CD8-positive, alpha-beta memory T cell (primary cell): ENCODE measurements around the gene SLC1A5. TPM values are rescaled to one million over a fixed set of nuclear protein-coding genes. Genes with fewer than 3 reads are reported as not detected.
"Not testable (repeated sequence)": the region's sequence is repeated elsewhere in the genome, so short reads cannot be mapped to it uniquely, and the experiment has no call there.

Source experiments
- CTCF ChIA-PET: fragments of 350-600 bp; sonication (Branson Sonifier 250); formaldehyde crosslinking; loops from one replicate; lab custom pipeline; 2021; ENCODE audit warnings: antibody characterized with exemption; lab: Charles Lee
- POLR2A ChIA-PET: fragments of 350-600 bp; sonication (Branson Sonifier 250); formaldehyde crosslinking; loops from one replicate; lab custom pipeline; 2021; ENCODE audit warnings: antibody characterized with exemption; lab: Charles Lee
- DNase-seq, 5 donors: peaks; one replicate each; pipeline versions ENCODE4 v3.0.0 to v3.0.0-alpha.2; 2020 to 2022; ENCODE audit warnings: mixed read lengths in 1 of 5
- H3K27ac ChIP-seq: one replicate; pipeline ENCODE4 v1.7.0; 2013; ENCODE audit warnings: low read depth, mild to moderate bottlenecking, low read length, moderate library complexity
- H3K27me3 ChIP-seq: 2 replicates; pipeline ENCODE4 v1.7.0; 2013; ENCODE audit warnings: low read length, mild to moderate bottlenecking; ENCODE audit not compliant: insufficient read depth, poor library complexity, severe bottlenecking
- H3K36me3 ChIP-seq: 2 replicates; pipeline ENCODE4 v1.7.0; 2013; ENCODE audit warnings: mild to moderate bottlenecking, low read length, moderate library complexity; ENCODE audit not compliant: insufficient read depth
- H3K4me1 ChIP-seq: 2 replicates; pipeline ENCODE4 v1.7.0; 2013; ENCODE audit warnings: mild to moderate bottlenecking, low read length, moderate library complexity; ENCODE audit not compliant: insufficient read depth
- H3K4me3 ChIP-seq: 2 replicates; pipeline ENCODE4 v1.7.0; 2013; ENCODE audit warnings: mild to moderate bottlenecking, low read length
- H3K9me3 ChIP-seq: 2 replicates; pipeline ENCODE4 v1.7.0; 2013; ENCODE audit warnings: mild to moderate bottlenecking, low read length
- H3K27ac Mint-ChIP-seq, 8 donors: one replicate each; pipeline ENCODE4 v1.8.0; 2020 to 2021; ENCODE audit warnings: mixed read lengths in 8 of 8, mild to moderate bottlenecking in 6 of 8, inconsistent platforms in 3 of 8, moderate library complexity in 3 of 8
- H3K27me3 Mint-ChIP-seq, 2 donors: one replicate each; pipeline ENCODE4 v1.8.0; 2020 to 2021; ENCODE audit warnings: mixed read lengths in 2 of 2, mild to moderate bottlenecking in 1 of 2, moderate library complexity in 1 of 2
- H3K36me3 Mint-ChIP-seq, 3 donors: one replicate each; pipeline ENCODE4 v1.8.0; 2020 to 2021; ENCODE audit warnings: mixed read lengths in 3 of 3, inconsistent platforms in 1 of 3, mild to moderate bottlenecking in 1 of 3
- H3K4me1 Mint-ChIP-seq, 3 donors: one replicate each; pipeline ENCODE4 v1.8.0; 2020 to 2021; ENCODE audit warnings: mixed read lengths in 3 of 3, inconsistent platforms in 1 of 3, mild to moderate bottlenecking in 1 of 3
- H3K4me3 Mint-ChIP-seq, 7 donors: one replicate each; pipeline ENCODE4 v1.8.0; 2020 to 2021; ENCODE audit warnings: mixed read lengths in 7 of 7, mild to moderate bottlenecking in 6 of 7, moderate library complexity in 4 of 7, inconsistent platforms in 2 of 7
- H3K9me3 Mint-ChIP-seq, 5 donors: one replicate each; pipeline ENCODE4 v1.8.0; 2020 to 2022; ENCODE audit warnings: mixed read lengths in 5 of 5, mild to moderate bottlenecking in 3 of 5, moderate library complexity in 2 of 5, inconsistent platforms in 1 of 5
- polyA plus RNA-seq: library from polyadenylated mRNA; unstranded; fragments of 300-500 nt; fragmentation: Illumina TruSeq; gene quantifications from one replicate; pipeline ENCODE4 v1.2.3, GENCODE V29; 2021
- total RNA-seq, 2 experiments: library from RNA; stranded (reverse); gene quantifications; one replicate each; pipeline ENCODE4 v1.2.3, GENCODE V29; 2021

The SLC1A5 gene
- total and polyA plus RNA-seq, 3 experiments from 2014 or later = 19.1 to 380 (median 377) TPM

DNA sequence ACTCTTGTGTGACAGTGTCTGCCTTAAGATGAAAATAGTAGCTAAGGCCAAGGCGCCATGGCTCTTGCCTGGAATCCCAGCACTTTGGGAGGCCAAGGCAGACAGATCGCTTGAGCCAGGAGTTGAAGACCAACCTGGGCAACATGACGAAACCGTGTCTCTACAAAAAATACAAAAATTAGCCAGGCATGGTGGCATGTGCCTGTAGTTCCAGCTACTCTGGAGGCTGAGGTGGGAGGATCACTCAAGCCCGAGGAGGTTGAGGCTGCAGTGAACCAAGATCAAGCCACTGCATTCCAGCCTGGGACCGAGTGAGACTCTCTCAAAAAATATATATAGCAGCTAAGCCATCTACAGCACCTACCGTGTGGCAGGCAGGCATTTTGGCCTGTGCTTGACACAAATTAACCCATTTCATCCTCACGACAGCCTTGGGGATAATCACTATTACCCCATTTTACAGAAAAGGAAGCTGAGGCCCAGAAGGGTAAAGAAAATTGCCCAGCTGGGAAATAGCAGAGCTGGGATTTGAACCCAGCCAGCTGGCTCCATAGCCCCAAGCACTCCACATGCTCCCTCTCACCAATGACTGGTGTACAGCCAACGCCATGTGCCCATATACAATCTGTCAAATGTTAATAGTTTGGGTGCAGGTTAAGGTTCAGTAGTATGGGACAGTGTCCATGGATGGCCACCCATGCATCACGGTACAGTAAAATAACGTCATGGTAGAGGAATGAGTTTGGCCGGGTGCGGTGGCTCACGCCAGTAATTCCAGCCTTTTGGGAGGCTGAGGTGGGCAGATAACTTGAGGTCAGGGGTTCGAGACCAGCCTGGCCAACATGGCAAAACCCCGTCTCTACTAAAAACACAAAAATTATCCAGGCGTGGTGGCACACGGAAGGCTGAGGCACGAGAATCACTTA lies 3.1 kb downstream of the SLC1A5 start:
- Histone ChIP-seq H3K4me3 (peak overlapping the region; percentile 88), H3K27ac (peak overlapping the region; percentile 92), H3K36me3 (peaks cover 5% of the 10 kb centered on the region), H3K4me1 (peaks cover 45% of the 10 kb centered on the region), H3K27me3 (no peaks in the 10 kb centered on the region), H3K9me3 (no peaks in the 10 kb centered on the region)
- ChIA-PET CTCF (interaction anchor here (0.7 to 4.4 kb wide), 8 partner anchors 13 to 55 kb away, joined by 3 to 16 read pairs (median 8); no protein-coding TSS in a partner anchor), POLR2A (interaction anchor here (0.8 to 1.4 kb wide), 3 partner anchors 17 to 185 kb away, joined by 3 to 6 read pairs (median 4); no protein-coding TSS in a partner anchor)
- Mint-ChIP-seq H3K4me1 (peaks cover 53 to 61% (median 61%) of the 10 kb centered on the region in 3 donors), H3K36me3 (peaks cover 0 to 29% (median 5%) of the 10 kb centered on the region in 3 donors), H3K27me3 (no peaks in the 10 kb centered on the region), H3K9me3 (no peaks in the 10 kb centered on the region), H3K4me3 (peak overlapping the region; percentile 87 to 97 (median 92)), H3K27ac (peak overlapping the region; percentile 95 to 100 (median 96))
- no peak for DNase-seq

DNA sequence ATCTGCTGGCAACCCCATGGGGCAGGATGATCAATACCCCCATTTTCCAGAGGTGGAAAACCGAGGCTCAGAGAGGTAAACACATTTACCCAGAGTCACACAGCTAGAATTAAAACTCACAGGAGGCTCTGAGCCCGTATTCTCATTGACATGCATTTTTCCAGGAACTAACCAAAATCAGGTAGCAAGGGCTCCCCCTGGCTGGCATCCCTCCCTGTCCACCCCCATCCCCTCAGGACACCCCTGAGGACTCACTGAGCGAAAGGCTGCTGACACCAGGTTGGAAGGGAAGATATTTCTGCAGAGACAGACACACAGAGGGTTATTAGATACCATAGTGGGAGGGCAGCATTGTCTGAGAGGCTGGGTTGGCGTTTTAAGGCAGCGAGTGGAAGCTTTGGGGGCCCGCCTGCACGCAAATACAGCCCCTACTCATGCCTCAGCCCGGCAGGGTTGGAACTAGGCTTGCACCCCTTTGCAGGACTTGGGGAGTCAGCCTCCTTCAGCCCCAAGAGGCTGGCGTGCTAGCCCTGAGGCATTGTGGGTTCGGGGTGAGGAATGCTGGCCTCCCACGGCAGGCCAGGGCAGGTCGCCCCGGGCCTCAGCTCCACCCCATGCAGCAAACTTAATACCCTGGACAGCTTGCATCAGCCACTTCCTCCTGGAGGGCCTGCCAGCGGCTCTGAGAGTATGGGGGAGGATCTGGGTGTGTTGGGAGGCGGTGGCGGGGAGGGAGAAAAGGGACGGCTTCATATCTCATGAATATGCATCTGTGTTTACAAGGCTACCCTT lies 3.9 kb downstream of the SLC1A5 start:
- no peaks in the 10 kb centered on the region for H3K27me3 ChIP-seq
- Mint-ChIP-seq H3K9me3 (no peaks in the 10 kb centered on the region), H3K27ac (peak overlapping the region; percentile 95 to 100 (median 96)), H3K4me1 (peaks cover 53 to 60% (median 59%) of the 10 kb centered on the region in 3 donors), H3K27me3 (no peaks in the 10 kb centered on the region), H3K4me3 (peak overlapping the region; percentile 87 to 97 (median 92)), H3K36me3 (peaks cover 0 to 30% (median 5%) of the 10 kb centered on the region in 3 donors)
- peak overlapping the region; percentile 92 for H3K27ac ChIP-seq
- peaks cover 45% of the 10 kb centered on the region for H3K4me1 ChIP-seq
- no peaks in the 10 kb centered on the region for H3K9me3 ChIP-seq
- ChIA-PET POLR2A (interaction anchor here (0.8 to 1.4 kb wide), 3 partner anchors 16 to 184 kb away, joined by 3 to 6 read pairs (median 4); no protein-coding TSS in a partner anchor), CTCF (interaction anchor here (0.7 to 4.4 kb wide), 6 partner anchors 12 to 56 kb away, joined by 3 to 16 read pairs (median 8); no protein-coding TSS in a partner anchor)
- peak in 2 of 5 donors; percentile 24 to 66 for DNase-seq
- H3K4me3 ChIP-seq = peak overlapping the region; percentile 88
- peaks cover 5% of the 10 kb centered on the region for H3K36me3 ChIP-seq

DNA sequence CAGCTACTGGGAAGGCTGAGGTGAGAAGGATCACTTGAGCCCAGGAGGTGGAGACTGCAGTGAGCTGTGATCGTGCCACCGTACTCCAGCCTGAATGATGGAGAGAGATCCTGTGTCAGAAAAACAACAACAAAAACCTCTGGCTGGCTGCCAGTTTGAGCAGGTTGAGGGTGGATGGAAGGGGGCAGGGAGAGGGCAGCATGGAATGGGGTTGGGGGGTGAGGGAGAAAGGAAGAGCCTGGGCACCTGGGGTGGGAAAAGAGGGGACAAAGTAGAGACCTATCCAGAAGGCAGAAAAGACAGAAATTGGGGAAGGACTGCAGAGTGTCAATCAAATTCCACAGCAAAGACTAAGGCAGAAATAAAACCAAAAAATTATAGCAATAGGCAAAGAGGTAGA lies 4.7 kb downstream of the SLC1A5 start:
- peaks cover 38% of the 10 kb centered on the region for H3K4me1 ChIP-seq
- ChIA-PET POLR2A (no interaction called here), CTCF (interaction anchor here (1.9 to 4.4 kb wide), 4 partner anchors 17 to 57 kb away, joined by 7 to 16 read pairs (median 9); no protein-coding TSS in a partner anchor)
- Mint-ChIP-seq H3K36me3 (peaks cover 0 to 36% (median 5%) of the 10 kb centered on the region in 3 donors), H3K27ac (peak overlapping the region; percentile 74 to 97 (median 96)), H3K4me3 (peak overlapping the region; percentile 34 to 93 (median 92)), H3K27me3 (no peaks in the 10 kb centered on the region), H3K4me1 (peaks cover 47 to 55% (median 52%) of the 10 kb centered on the region in 3 donors), H3K9me3 (no peaks in the 10 kb centered on the region)
- no peaks in the 10 kb centered on the region for H3K27me3 ChIP-seq
- DNase-seq = no peak
- peak overlapping the region; percentile 92 for H3K27ac ChIP-seq
- peaks cover 5% of the 10 kb centered on the region for H3K36me3 ChIP-seq
- no peaks in the 10 kb centered on the region for H3K9me3 ChIP-seq
- H3K4me3 ChIP-seq = no peak overlapping the region

DNA sequence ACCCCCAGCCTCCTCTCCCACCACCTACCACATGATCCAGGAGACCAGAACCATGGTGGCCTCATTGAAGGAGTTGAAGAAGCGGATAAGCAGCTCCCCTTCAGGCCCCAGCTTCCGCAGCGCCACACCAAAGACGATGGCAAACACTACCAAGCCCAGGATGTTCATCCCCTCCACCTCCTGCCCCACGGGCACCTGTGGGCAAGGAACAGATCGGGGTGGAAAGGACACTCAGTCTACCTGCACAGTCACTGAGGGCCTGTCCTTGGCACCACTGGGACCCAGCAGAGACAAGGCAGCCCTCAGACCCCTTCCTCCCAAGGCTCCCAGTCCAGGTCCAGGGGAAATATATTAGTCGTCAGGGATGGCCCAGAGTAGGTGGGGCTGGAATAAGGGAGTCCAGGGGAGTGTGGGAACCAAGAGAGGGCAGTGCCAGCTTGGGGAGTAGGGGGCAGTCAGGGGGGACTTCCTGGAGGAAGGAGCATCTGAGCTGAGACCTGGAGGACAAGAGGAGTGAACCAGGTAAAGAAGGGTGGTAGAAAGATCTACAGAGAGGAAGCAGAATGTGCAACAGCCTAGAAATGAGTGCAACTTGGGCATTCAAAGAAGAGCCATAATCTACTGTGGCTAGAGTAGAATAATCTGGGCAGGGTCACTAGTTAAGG lies 5.9 kb downstream of the SLC1A5 start:
- no peaks in the 10 kb centered on the region for H3K27me3 Mint-ChIP-seq
- H3K4me3 Mint-ChIP-seq = peak overlapping the region in 3 of 7 donors; percentile 6 to 41 (median 20)
- no peaks in the 10 kb centered on the region for H3K9me3 Mint-ChIP-seq
- Histone ChIP-seq H3K4me3 (no peak overlapping the region), H3K27me3 (no peaks in the 10 kb centered on the region), H3K36me3 (peaks cover 5% of the 10 kb centered on the region), H3K9me3 (no peaks in the 10 kb centered on the region), H3K4me1 (peaks cover 37% of the 10 kb centered on the region), H3K27ac (peak overlapping the region; percentile 12)
- no peak for DNase-seq
- CTCF ChIA-PET = no interaction called here
- H3K4me1 Mint-ChIP-seq = peaks cover 47 to 53% (median 48%) of the 10 kb centered on the region in 3 donors
- peak overlapping the region in 7 of 8 donors; percentile 57 to 97 (median 75) for H3K27ac Mint-ChIP-seq
- POLR2A ChIA-PET = no interaction called here
- H3K36me3 Mint-ChIP-seq = peaks cover 0 to 44% (median 5%) of the 10 kb centered on the region in 3 donors

DNA sequence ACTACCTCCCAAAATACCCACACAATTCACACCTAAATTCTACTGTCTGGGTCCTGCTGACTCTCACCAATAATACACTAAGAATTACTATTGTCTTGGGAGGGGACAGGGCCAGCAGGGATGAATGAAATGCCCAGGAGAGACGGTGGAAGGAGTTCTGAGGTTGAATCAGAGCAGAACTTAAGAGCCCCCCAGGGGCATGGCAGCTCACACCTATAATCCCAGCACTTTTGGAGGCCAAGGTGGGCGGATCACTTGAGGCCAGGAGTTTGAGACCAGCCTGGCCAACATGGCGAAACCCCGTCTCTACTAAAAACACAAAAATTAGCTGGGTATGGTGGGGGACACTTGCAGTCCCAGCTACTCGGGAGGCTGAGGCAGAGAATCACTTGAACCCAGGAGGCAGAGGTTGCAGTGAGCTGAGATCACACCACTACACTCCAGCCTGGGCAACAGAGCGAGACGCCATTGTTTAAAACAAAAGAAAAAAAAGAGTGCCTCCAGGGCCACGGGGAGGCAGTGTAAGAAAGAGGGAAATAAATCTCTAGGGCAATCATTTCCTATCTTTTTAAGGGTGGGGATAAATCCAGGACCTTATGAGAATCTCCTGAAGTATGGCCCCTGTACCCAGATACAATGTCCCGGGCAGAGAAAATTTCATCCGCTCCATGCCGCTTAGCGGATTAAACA lies 10.3 kb downstream of the SLC1A5 start:
- ChIA-PET CTCF (interaction anchor here (1.3 kb wide), 1 partner anchor 11 kb away, joined by 4 read pairs; no protein-coding TSS in a partner anchor), POLR2A (interaction anchor here (0.6 kb wide), 2 partner anchors 14 to 63 kb away, joined by 3 to 6 read pairs; no protein-coding TSS in a partner anchor)
- Mint-ChIP-seq H3K27ac (peak overlapping the region in 4 of 8 donors; percentile 38 to 90 (median 74)), H3K36me3 (peaks cover 0 to 62% (median 13%) of the 10 kb centered on the region in 3 donors), H3K4me1 (peaks cover 8 to 14% (median 10%) of the 10 kb centered on the region in 3 donors)
- not testable (repeated sequence) for H3K27ac ChIP-seq, H3K27me3 Mint-ChIP-seq, H3K9me3 Mint-ChIP-seq, H3K4me3 ChIP-seq, H3K4me3 Mint-ChIP-seq, H3K9me3 ChIP-seq, H3K27me3 ChIP-seq, H3K4me1 ChIP-seq, DNase-seq
- H3K36me3 ChIP-seq = peaks cover 25% of the 10 kb centered on the region

DNA sequence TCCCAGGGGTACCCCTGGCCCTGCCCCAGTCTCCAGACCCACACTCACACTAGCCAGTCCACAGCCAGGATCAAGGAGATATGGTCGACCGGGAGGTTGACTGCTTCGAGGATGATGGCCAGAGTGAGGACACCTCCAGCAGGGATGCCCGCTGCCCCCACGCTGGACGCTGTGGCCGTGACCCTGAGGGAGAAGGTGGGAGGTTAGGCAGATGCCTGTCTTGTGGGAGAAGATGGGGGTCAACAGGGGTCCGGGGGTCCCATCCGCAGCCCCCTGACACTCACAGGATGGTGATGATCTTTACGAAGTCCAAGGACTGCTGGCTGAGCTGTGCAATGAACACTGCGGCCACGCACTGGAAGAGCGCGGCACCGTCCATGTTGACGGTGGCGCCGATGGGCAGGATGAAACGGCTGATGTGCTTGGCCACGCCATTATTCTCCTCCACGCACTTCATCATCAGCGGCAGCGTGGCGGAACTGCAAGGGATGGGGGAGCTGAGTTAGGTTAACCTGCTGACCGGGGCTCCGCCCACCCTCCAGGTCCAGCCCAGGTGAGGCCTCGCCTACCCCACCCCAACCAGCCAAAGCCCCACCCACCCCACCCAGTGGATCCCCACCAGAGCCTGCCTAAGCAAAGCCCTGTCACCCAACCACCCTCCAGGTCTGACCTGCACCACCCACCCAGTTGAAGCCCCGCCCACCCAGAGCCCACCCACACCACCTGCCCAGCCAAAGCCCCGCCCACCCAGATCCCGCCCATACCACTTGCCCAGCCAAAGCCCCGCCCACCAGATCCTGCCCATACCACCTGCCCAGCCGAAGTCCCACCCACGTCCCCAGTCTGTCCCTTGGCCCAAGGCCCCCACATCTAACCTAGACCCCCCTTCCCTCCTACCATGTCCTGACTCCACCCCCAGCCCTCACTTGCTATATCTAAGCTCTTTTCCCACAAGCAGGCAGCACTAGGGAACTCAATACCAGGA lies 11.2 kb downstream of the SLC1A5 start:
- Histone ChIP-seq H3K27ac (no peak overlapping the region), H3K36me3 (peaks cover 20% of the 10 kb centered on the region), H3K4me1 (no peaks in the 10 kb centered on the region), H3K27me3 (no peaks in the 10 kb centered on the region), H3K9me3 (no peaks in the 10 kb centered on the region), H3K4me3 (no peak overlapping the region)
- Mint-ChIP-seq H3K9me3 (no peaks in the 10 kb centered on the region), H3K27ac (peak overlapping the region in 3 of 8 donors; percentile 3 to 90 (median 77)), H3K27me3 (no peaks in the 10 kb centered on the region), H3K36me3 (peaks cover 0 to 54% (median 11%) of the 10 kb centered on the region in 3 donors), H3K4me3 (no peak overlapping the region), H3K4me1 (peaks cover 0 to 6% (median 5%) of the 10 kb centered on the region in 3 donors)
- DNase-seq = no peak
- ChIA-PET POLR2A (interaction anchor here (0.6 kb wide), 1 partner anchor 62 kb away, joined by 3 read pairs; no protein-coding TSS in a partner anchor), CTCF (interaction anchor here (1.7 kb wide), 1 partner anchor 63 kb away, joined by 4 read pairs; no protein-coding TSS in a partner anchor)
